Gastrocnemius medialis (tissue), 4 donors: ENCODE results near the gene MLYCD. TPM values are rescaled to one million over a fixed set of nuclear protein-coding genes. Genes with fewer than 3 reads are reported as not detected.

ENCODE experiments used
- ATAC-seq, 2 donors: fragments of 150-250 bp; one replicate each; pipeline ENCODE4 v1.9.1; 2016
- DNase-seq, 2 donors: peaks; one replicate each; pipeline ENCODE4 v3.0.0-alpha.2; 2019
- H3K27ac ChIP-seq, 4 donors: fragments of 200-600 bp; sonication (generic); 1 replicate in 1 of 4; 2 replicates in 3 of 4; pipeline ENCODE4 v1.5.1; 2016 to 2018; ENCODE audit warnings: mild to moderate bottlenecking in 2 of 4, moderate library complexity in 1 of 4
- H3K27me3 ChIP-seq, 3 donors: fragments of 200-600 bp; sonication (generic) in 2 of 3; 1 replicate in 1 of 3; 2 replicates in 2 of 3; pipeline versions ENCODE4 v1.5.1 to v1.6.0; 2016 to 2019; ENCODE audit warnings: mild to moderate bottlenecking in 1 of 3, moderate library complexity in 1 of 3
- H3K36me3 ChIP-seq, 2 donors: fragments of 200-600 bp; sonication (generic) in 1 of 2; one replicate each; pipeline ENCODE4 v1.5.1; 2017 to 2018
- H3K4me1 ChIP-seq, 2 donors: fragments of 200-600 bp; sonication (generic) in 1 of 2; one replicate each; pipeline ENCODE4 v1.5.1; 2016 to 2017; ENCODE audit warnings: mild to moderate bottlenecking in 2 of 2
- H3K4me3 ChIP-seq, 4 donors: fragments of 200-600 bp; sonication (generic) in 3 of 4; 1 replicate in 1 of 4; 2 replicates in 3 of 4; pipeline ENCODE4 v1.5.1; 2016 to 2019; ENCODE audit warnings: mild to moderate bottlenecking in 2 of 4
- H3K9me3 ChIP-seq, 3 donors: fragments of 200-600 bp; sonication (generic) in 2 of 3; 1 replicate in 1 of 3; 2 replicates in 2 of 3; pipeline ENCODE4 v1.5.1; 2016 to 2019
- POLR2A ChIP-seq, 2 donors: fragments of 450-650 bp; IDR thresholded peaks; one replicate each; pipeline ENCODE4 v1.6.1; 2017; ENCODE audit warnings: antibody characterized with exemption in 2 of 2, mild to moderate bottlenecking in 2 of 2, moderate library complexity in 2 of 2
- in situ Hi-C, 4 donors: fragments of 200-750 bp; cut with MboI; loops; one replicate each; pipeline versions ENCODE4 v1.15.0 to v1.8.0; 2017; ENCODE audit warnings: low sequenced_read_pairs in 4 of 4
- intact Hi-C: fragments of 100-400 bp; cut with DNase I; formaldehyde crosslinking; loops from one replicate; pipeline ENCODE4 v1.15.1; 2023; ENCODE audit warnings: low total_unique reads
- total RNA-seq, 4 donors: library from RNA; depleted of rRNA; stranded (reverse); fragments of >200 nt; gene quantifications; one replicate each; pipeline versions ENCODE4 v1.1.0 to v1.2.3, GENCODE V29; 2016
- TF ChIP-seq, protein P1 (sequence below), 5 experiments: fragments of 450-650 bp in 3 of 5; fragments of 200-600 bp in 2 of 5; sonication (generic) in 2 of 5; IDR thresholded peaks in 4 of 5; conservative IDR thresholded peaks in 1 of 5; 1 replicate in 4 of 5; 2 replicates in 1 of 5; pipeline ENCODE4 v1.5.1; 2016 to 2019; ENCODE audit warnings: antibody characterized with exemption in 5 of 5, mild to moderate bottlenecking in 3 of 5, moderate library complexity in 3 of 5

MLYCD gene
- total RNA-seq, 4 donors from 2014 or later: 10.3 to 20.8 (median 18.4) TPM

DNA sequence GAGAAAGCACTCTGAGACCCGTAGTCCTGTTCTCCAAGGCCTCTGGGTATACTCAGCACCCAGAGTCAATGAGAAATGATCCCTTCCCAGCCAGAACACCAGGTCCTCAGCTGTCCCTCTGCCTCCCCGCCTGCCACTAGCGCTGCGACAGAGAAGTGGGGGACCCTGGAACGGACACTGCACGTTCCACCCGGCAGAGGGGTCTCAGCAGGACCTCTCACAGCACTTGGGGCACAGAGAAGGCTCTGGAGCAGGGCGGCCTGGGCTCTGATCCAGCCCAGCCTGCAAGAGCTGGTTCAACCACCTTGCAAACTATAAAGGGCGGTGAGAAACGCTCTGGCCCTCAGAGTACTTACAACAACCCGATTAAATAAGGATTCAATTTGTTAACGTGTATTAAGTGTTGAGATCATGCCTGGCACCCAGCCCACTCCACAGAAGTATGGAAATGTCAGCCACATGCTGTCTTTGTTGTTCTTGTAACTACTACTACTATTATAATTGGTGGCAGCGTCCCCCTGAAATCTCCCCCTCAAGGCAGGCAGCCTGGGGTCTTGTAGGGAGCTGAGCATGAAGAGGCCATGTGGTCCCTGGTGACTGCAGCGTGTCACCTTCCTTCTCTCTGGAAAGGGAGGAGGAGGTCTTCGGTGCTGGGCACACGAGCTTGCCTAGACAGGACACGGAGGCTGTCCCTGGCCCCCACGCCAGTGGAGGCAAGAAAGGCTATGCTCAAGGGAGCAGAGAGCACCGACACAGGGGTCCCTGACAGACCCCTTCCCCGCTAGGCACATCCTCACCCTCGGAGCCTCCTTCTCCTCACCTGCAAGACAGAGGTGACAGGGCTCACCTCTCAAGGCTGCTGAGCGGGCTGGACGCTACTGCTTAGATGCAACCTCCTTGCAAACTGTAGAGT, 56.6 kb downstream of the MLYCD start:
- H3K36me3 ChIP-seq: peaks cover 0 to 36% of the 10 kb centered on the region in 2 donors
- TF ChIP-seq, protein P1, sequence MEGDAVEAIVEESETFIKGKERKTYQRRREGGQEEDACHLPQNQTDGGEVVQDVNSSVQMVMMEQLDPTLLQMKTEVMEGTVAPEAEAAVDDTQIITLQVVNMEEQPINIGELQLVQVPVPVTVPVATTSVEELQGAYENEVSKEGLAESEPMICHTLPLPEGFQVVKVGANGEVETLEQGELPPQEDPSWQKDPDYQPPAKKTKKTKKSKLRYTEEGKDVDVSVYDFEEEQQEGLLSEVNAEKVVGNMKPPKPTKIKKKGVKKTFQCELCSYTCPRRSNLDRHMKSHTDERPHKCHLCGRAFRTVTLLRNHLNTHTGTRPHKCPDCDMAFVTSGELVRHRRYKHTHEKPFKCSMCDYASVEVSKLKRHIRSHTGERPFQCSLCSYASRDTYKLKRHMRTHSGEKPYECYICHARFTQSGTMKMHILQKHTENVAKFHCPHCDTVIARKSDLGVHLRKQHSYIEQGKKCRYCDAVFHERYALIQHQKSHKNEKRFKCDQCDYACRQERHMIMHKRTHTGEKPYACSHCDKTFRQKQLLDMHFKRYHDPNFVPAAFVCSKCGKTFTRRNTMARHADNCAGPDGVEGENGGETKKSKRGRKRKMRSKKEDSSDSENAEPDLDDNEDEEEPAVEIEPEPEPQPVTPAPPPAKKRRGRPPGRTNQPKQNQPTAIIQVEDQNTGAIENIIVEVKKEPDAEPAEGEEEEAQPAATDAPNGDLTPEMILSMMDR (IDR thresholded peaks at IDR 0.05 in 4 of 5, conservative IDR thresholded peaks at IDR 0.05 in 1 of 5): no peak
- no peak for TF ChIP-seq POLR2A (IDR thresholded peaks at IDR 0.05)
- H3K27ac ChIP-seq: peak overlapping the region; percentile 93 to 100 (median 97)
- peak overlapping the region in 1 of 4 donors; percentile 76 for H3K4me3 ChIP-seq
- intact Hi-C loops (loop anchor here (2.0 kb wide), 2 partner anchors 107 to 129 kb away; no protein-coding TSS in a partner anchor), in situ Hi-C loops (loop anchor here (10.0 to 25.0 kb wide), 7 partner anchors 107 to 532 kb away; partner anchors contain the start of genes TAF1C (in 2 of the 4), ADAD2 (in 1 of the 4) and HSBP1 (in 1 of the 4))
- no peak for ATAC-seq
- H3K4me1 ChIP-seq: peaks cover 43 to 61% of the 10 kb centered on the region in 2 donors
- no peaks in the 10 kb centered on the region for H3K27me3 ChIP-seq
- no peak for DNase-seq
- H3K9me3 ChIP-seq: no peaks in the 10 kb centered on the region

DNA sequence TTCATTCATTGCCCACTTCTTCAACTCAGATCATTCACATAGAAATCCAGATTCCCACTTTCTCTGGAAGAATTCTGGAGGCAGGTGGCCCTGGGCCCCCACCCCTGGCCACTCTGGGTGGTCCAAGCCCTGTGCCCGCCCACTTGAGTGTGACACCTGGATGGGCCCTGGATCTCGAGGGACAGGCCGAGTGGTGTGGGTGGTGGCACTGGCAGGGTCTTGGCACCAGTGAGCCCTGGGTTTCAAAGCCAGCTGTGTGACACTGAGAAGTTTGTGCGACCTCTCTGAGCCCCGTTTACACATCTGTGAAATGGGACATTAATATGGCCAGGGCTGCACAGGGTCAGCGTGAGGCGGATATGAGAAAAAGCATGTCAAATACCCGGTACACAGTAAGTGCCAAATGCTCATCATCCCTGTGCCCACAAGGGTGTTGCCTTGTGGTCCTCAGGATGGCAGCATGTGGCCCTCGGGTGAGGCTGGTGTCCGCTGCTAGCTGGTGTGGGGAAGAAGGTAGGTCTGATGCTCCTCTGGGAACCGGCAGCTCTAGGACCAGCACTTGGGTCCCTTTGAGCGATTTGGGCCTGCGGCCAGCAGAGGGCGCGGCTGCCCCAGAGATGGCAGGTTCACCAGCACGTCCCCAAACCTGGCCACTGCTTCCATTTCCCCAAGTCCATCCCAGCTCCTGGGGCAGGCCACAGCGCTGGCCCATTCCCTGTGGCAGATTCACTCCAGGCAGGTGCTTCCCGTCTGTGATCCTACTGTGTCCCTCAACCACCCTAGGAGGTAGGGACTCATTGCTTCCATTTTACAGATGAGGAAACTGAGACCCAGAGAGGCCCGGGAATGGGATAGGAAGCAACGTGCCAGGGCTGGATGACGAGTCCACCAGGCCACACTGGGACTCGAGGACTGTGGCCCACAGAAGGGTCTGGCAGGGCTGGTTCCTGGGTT, 57.7 kb downstream of the MLYCD start:
- no peaks in the 10 kb centered on the region for H3K9me3 ChIP-seq
- TF ChIP-seq POLR2A (IDR thresholded peaks at IDR 0.05): no peak
- TF ChIP-seq, protein P1 (IDR thresholded peaks at IDR 0.05 in 4 of 5, conservative IDR thresholded peaks at IDR 0.05 in 1 of 5): peak; percentile 30 to 74 (median 71)
- no peak for ATAC-seq
- H3K27me3 ChIP-seq: no peaks in the 10 kb centered on the region
- DNase-seq: peak; percentile 55 to 75
- in situ Hi-C loops (loop anchor here (10.0 to 25.0 kb wide), 7 partner anchors 106 to 531 kb away; partner anchors contain the start of genes TAF1C (in 2 of the 4), ADAD2 (in 1 of the 4) and HSBP1 (in 1 of the 4)), intact Hi-C loops (loop anchor here (2.0 kb wide), 1 partner anchor 106 kb away; no protein-coding TSS in a partner anchor)
- peak overlapping the region; percentile 79 to 100 (median 91) for H3K27ac ChIP-seq
- no peak overlapping the region for H3K4me3 ChIP-seq
- peaks cover 0 to 47% of the 10 kb centered on the region in 2 donors for H3K36me3 ChIP-seq
- peaks cover 43 to 61% of the 10 kb centered on the region in 2 donors for H3K4me1 ChIP-seq

DNA sequence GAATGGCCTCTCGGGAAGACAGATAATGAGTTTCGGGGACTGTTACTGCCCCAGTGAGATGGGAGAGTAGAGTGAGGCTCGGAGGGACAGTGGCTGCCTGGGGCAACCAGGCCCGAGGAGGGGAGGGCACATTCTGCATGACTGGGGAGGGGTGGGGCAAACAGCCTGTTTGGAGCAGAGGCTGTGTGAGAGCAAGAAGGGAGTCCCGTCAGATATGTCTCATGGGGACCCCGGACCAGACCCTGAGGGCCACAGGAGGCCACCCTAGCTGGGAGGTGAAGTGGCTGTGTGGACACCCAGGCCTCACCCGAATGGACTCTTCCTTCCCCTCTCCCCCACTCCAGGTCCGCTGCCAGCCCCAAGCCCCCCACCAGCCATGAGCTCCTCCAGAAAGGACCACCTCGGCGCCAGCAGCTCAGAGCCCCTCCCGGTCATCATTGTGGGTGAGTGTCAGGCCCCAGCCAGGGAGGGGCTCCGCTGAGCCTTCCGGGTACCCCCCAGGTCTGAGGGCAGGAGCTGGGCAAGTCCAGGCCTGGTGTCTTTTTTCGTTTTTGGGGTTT, 58.5 kb downstream of the MLYCD start:
- peak overlapping the region; percentile 79 to 100 (median 91) for H3K27ac ChIP-seq
- no peaks in the 10 kb centered on the region for H3K27me3 ChIP-seq
- H3K4me3 ChIP-seq: no peak overlapping the region
- in situ Hi-C loops (loop anchor here (10.0 to 25.0 kb wide), 7 partner anchors 105 to 530 kb away; partner anchors contain the start of genes TAF1C (in 2 of the 4), ADAD2 (in 1 of the 4) and HSBP1 (in 1 of the 4)), intact Hi-C loops (loop anchor here (2.0 kb wide), 1 partner anchor 105 kb away; no protein-coding TSS in a partner anchor)
- H3K36me3 ChIP-seq: peaks cover 0 to 55% of the 10 kb centered on the region in 2 donors
- ATAC-seq (no peak), DNase-seq (no peak)
- no peaks in the 10 kb centered on the region for H3K9me3 ChIP-seq
- H3K4me1 ChIP-seq: peaks cover 40 to 57% of the 10 kb centered on the region in 2 donors
- TF ChIP-seq, protein P1 (IDR thresholded peaks at IDR 0.05 in 4 of 5, conservative IDR thresholded peaks at IDR 0.05 in 1 of 5): no peak
- TF ChIP-seq POLR2A (IDR thresholded peaks at IDR 0.05): no peak
